Body of pancreas (tissue), 4 donors: ENCODE data around the gene PHETA1.

ENCODE experiments used
- POLR2A ChIP-seq, 3 donors: fragments of 450-650 bp; IDR thresholded peaks; one replicate each; pipeline ENCODE4 v1.6.1; 2016; ENCODE audit warnings: antibody characterized with exemption in 3 of 3, mild to moderate bottlenecking in 2 of 3
- TF ChIP-seq, protein P1 (sequence below), 7 experiments: fragments of 450-650 bp in 4 of 7; fragments of 200-600 bp in 3 of 7; sonication (generic) in 3 of 7; IDR thresholded peaks; one replicate each; pipeline ENCODE4 v1.5.1; 2016 to 2019; ENCODE audit warnings: antibody characterized with exemption in 7 of 7

DNA sequence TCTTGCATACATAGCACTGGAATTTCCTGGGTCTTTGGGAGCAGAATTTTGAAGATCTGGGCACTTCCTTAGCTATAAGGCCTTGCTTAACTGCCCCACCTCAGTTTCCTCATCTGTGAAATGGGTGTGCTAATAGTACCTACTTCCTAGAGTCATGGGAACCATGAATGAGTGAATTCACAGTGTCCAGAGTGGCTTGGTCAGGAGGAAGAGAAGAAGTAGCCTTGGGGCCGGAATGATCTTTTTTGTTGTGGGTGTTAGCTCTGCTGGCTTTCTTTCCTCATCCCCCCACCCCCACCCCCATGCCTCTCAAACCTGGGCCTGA is 39.2 kb upstream of the PHETA1 start:
- TF ChIP-seq, protein P1, sequence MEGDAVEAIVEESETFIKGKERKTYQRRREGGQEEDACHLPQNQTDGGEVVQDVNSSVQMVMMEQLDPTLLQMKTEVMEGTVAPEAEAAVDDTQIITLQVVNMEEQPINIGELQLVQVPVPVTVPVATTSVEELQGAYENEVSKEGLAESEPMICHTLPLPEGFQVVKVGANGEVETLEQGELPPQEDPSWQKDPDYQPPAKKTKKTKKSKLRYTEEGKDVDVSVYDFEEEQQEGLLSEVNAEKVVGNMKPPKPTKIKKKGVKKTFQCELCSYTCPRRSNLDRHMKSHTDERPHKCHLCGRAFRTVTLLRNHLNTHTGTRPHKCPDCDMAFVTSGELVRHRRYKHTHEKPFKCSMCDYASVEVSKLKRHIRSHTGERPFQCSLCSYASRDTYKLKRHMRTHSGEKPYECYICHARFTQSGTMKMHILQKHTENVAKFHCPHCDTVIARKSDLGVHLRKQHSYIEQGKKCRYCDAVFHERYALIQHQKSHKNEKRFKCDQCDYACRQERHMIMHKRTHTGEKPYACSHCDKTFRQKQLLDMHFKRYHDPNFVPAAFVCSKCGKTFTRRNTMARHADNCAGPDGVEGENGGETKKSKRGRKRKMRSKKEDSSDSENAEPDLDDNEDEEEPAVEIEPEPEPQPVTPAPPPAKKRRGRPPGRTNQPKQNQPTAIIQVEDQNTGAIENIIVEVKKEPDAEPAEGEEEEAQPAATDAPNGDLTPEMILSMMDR (IDR thresholded peaks at IDR 0.05): no peak
- no peak for TF ChIP-seq POLR2A (IDR thresholded peaks at IDR 0.05)
